Stimulated activated CD4-positive, alpha-beta T cell treated with anti-CD3 and anti-CD28 coated beads, TNF-alpha, amount 100 ng/mL, for 48 hours (primary cell): ENCODE data around the gene GOLGA8N.
"Not testable (repeated sequence)": the region's sequence is repeated elsewhere in the genome, so short reads cannot be mapped to it uniquely, and the experiment has no call there.

Experiments
- DNase-seq, 3 donors: peaks; one replicate each; pipeline ENCODE4 v3.0.0-alpha.2; 2020; ENCODE audit warnings: low read depth in 3 of 3

GOLGA8N gene

DNA sequence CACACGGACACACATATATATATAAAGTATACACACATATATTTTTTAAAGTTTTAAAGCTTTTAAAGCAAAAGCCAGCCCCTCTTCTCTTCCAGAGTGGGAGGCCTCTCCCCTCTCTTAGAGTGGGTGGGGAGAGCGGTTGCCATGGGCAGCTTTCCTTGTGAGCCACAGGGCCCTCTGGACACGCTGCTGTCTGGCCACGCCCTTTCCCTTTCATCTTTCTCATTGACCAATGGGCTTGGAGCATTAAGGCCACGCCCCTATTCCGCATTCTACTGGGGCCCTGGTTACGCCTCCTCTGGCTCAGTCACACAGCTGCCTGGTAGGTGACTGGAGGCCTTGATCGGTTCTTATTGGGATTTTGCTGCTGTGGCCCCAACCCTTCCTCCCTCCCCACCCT lies at the start of gene GOLGA8N:
Gene GOLGA8N (plus strand): TSS at position 306 of the 400 bp plus-strand sequence.
- DNase-seq, result not testable (repeated sequence)

GRCh38 chr15:32543456-32543855 lies 49.8 kb upstream of the GOLGA8N start:
- DNase-seq, result not testable (repeated sequence)

- not testable (repeated sequence) for DNase-seq
Measured at GRCh38 chr15:32545129-32545528, 48.1 kb upstream of the GOLGA8N start.

DNA sequence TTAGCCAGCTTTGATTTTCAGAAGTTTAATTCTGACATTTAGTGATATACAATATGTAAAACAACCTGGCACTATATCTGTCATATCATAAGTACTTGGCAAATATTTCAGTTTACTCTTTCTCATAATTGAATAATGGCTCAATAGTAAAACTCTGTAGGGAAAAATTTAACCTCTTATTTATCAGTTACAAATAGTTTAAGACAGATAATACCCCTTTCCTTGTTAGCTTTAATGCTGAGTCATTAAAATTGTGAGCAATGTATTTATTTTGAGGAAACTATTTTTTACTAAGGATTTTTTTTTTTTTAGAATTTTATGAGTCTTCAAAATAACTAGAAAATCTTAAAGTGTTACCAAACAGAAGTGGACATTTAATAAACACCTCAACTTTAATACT lies 38.7 kb upstream of the GOLGA8N start:
- not testable (repeated sequence) for DNase-seq

DNA sequence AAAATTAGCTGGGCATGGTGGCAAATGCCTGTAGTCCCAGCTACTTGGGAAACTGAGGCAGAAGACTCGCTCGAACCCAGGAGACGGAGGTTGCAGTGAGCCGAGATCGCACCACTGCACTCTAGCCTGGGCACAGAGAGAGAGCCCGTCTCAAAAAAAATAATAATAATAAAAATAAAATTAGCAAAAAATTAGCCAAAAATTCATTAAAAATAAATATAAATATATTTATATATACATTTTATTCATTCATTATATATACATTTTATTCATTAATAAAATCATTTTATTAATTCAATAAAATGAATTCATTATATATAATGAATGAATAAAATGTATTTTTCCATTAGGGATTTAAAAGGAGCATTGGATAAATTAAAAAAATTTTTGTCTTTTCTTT lies 31.1 kb upstream of the GOLGA8N start:
- DNase-seq, result not testable (repeated sequence)

DNA sequence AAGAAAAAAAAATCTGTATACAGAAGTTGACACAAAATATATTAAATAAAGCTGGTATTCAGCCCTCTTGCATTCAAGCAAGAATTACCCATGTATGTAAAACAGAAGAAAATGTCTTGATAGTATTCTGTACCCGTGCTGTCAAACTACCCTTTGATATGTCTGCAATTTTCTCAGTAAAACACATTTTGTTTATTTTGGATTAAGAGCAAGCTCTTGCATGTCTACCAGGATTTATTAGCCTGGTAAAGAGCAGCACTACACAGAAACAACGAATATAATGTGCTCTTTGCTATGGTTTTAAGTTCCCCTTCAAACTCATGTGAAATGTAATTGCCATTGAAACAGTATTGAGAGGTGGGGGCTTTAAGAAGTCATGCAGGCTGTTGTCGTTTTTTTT lies 24.3 kb upstream of the GOLGA8N start:
- not testable (repeated sequence) for DNase-seq

DNA sequence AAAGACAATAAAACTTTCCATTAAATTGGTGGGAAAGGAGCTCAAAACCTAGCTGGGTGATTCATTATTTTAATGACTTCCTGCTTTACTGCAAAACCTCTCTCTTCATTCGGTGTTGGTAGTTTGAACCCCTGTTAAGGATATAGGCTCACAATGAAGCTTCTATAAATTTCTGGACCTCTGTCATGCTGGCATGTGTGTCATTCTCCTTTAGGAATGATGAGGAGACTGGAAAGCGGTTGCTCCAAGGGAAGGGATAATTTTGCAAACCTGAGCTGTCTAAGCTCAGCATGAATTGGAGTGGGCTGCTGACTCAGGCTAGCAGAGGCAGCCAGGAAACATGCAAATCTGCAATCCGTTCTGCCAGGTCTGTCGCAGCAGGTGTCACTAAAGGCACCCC lies 14.8 kb upstream of the GOLGA8N start:
- DNase-seq, result not testable (repeated sequence)

GRCh38 chr15:32585844-32586243 lies 7.4 kb upstream of the GOLGA8N start:
- not testable (repeated sequence) for DNase-seq

DNA sequence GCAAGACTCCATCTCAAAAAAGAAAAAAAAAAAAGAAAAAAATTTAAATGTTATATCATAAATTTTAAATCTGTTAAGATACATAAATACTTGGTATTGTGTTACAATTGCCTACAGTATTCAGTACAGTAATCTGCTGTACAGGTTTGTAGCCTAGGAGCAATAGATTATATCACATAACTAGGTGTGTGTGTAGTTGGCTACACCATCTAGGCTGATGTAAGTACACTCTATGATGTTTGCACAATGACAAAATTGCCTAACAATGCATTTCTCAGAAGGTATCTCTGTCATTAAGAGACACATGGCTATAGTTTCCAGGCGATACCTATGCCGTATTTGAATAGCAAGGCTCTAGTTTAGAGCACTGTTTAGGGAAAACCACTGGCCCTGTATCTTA lies 16.3 kb downstream of the GOLGA8N start:
- not testable (repeated sequence) for DNase-seq

DNA sequence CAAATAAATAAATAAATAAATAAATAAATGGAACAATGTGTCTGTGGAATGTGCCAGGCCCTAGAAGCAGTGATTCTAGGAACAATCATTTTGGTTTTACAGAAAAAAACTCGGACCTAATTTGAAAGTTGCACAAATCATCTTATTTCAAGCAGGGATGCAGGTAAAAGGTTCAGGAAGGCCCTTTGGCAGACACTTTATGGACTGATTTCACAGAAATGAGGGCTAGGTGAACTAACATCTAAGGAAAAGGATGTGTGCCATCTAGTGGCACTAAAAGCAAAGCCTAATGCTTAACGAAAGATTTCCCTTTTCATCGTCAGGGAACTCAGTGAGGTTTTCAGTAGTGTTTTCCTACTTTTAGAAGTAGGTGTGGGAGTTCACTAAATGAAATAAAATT lies 17.5 kb downstream of the GOLGA8N start:
- DNase-seq, result not testable (repeated sequence)

GRCh38 chr15:32614712-32615050 lies 21.4 kb downstream of the GOLGA8N start:
- DNase-seq, result not testable (repeated sequence)

DNA sequence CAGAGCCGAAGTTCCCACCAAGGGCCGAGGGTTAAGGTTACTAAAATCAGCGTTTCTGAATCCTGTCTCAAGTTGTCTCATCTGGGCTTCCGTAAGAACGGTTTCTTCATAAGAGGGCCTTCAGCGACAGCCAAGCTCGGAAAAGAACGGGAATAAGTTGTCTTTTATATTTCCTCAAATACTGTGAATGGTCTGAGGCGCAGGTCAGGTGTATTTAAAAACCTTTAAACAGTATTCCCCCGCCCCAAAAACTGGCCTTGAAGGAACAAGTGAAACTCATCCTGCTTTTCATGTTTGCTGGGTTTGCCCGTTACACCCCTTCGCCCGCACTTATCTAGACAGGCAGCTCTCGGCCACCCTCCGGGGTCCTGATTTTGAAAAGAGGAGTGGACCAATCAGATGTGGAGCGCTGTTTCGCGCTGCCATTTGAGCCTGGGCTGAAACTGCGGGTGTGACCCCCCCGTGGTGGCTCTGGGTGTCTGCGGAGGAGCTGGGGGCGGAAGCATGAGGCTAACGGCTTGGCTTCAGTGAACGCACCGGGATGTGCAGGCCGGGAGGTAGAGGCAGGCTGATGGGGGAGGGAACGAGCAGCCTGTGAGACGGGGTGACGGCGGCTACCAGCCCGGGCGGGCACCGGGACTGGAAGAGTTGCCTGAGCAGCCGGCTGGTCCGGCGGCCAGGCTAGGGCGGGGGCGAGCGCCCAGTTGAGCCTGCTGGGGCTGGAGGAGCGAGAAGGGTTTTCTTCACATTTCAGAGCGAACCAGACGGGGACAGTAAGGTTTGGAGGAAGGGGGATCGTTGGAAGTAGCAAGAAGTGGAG lies 22.0 kb downstream of the GOLGA8N start, which contains the start of gene ARHGAP11A:
Gene ARHGAP11A (plus strand): TSS at position 454 of the 820 bp plus-strand sequence. CDS start 708 bp downstream, outside the sequence.
- DNase-seq, result peak; percentile 62 to 81 (median 80)

- not testable (repeated sequence) for DNase-seq
Measured at GRCh38 chr15:32615871-32616426, 22.7 kb downstream of the GOLGA8N start.

- DNase-seq, result no peak
Measured at GRCh38 chr15:32636410-32636809, 43.2 kb downstream of the GOLGA8N start.

GRCh38 chr15:32636908-32637567 lies 43.8 kb downstream of the GOLGA8N start:
- no peak for DNase-seq

GRCh38 chr15:32637704-32638103 lies 44.4 kb downstream of the GOLGA8N start:
- DNase-seq, result no peak

DNA sequence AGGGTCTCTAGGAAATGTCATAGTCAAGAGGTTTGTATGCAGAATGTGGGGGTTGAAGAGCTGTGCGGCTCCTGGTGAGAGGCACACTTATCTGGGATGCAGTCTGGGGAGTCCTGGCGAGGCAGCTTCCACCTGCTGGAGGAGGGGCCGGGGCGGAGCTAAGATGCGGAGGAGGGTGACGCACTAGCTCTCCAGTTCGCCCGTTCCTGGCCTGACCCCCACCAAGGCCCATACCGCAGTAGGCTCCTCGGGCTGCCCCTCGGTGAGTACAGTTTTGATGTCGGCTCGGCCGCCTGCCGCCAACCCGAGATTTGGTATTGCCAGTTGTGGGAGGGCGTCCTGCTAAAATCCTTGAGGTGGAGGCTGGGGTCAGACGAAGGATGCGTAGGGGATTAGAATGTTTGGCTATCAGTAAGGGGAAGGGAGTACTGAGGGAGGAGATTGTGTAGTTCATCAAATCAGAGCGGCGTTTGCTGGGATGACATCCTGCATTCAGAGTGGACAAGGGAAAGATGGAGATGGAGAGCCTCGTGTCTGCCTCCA lies 48.3 kb downstream of the GOLGA8N start, which contains the start of gene SCG5:
Gene SCG5 (plus strand): TSS at position 194 of the 543 bp plus-strand sequence. CDS start 1,883 bp downstream, outside the sequence.
- DNase-seq, result no peak

DNA sequence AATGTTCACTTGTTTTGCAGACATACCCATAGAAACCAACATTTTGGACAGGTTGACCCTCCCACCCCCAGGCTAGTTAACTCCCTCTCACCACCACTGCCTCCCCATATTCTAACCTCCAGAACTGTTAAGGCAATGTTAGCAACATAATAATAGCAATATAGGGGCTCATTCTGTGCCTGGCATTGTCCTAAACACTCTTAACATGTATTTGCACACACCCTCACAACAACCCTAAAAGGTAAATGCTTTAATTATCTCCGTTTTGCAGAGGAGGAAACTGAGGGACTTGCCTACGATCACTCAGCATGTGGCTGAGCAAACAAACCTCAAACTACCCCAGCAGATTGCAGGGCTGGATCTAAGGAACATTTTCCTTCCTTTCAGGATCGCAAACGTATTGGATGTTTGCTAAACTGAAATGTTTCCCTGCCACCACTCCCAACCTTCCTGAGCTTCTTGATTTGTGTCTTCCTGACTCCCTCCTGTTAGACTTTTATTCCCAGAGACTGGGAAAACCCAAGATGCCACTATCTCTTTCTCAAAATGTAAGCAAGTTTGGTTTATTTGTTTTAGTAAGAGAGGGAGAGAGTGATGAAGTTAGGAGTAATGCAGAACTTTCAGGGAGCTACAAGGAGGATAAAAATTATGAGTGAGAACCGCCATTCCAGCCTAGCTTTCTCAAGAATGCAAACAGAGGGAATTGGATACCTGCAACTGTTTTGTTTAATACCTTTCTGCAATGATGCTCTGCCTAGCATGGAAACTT lies 49.6 kb downstream of the GOLGA8N start:
- no peak for DNase-seq

GRCh38 chr15:32643907-32644445 lies 50.7 kb downstream of the GOLGA8N start:
- DNase-seq, result no peak

GRCh38 chr15:32646291-32646690 lies 53.0 kb downstream of the GOLGA8N start:
- DNase-seq, result no peak

GRCh38 chr15:32649342-32649741 lies 56.1 kb downstream of the GOLGA8N start:
- no peak for DNase-seq
